Measurements from ENCODE around the gene CBLN3.
"Not testable (repeated sequence)": the region's sequence is repeated elsewhere in the genome, so short reads cannot be mapped to it uniquely, and the experiment has no call there.

CBLN3 gene

GRCh38 chr14:24394275-24394674, 35.2 kb downstream of the CBLN3 start:
- no peak overlapping the region for H3K27ac ChIP-seq (ENCODE audit: insufficient read depth, low read depth, low read length, poor library complexity, severe bottlenecking)
- H3K4me1 ChIP-seq (ENCODE audit: control insufficient read depth, insufficient read depth, low read length) = peaks cover 5% of the 10 kb centered on the region
- no peaks in the 10 kb centered on the region for H3K36me3 ChIP-seq (ENCODE audit: control insufficient read depth, insufficient read depth, low read length)
- WGBS, 2 experiments = 55 to 79% methylated on average over 2 to 3 of the region's 3 CpGs
- H3K9me3 ChIP-seq (ENCODE audit: control insufficient read depth, low read length) = no peaks in the 10 kb centered on the region
- no peak overlapping the region for H3K4me3 ChIP-seq (ENCODE audit: insufficient read depth, low read depth, low read length)
- H3K27me3 ChIP-seq (ENCODE audit: control insufficient read depth, insufficient read depth, low read length, poor library complexity, severe bottlenecking) = no peaks in the 10 kb centered on the region

- H3K36me3 ChIP-seq (ENCODE audit: control insufficient read depth, insufficient read depth, low read length) = no peaks in the 10 kb centered on the region
- H3K27me3 ChIP-seq (ENCODE audit: control insufficient read depth, insufficient read depth, low read length, poor library complexity, severe bottlenecking) = no peaks in the 10 kb centered on the region
- no peaks in the 10 kb centered on the region for H3K4me1 ChIP-seq (ENCODE audit: control insufficient read depth, insufficient read depth, low read length)
- H3K9me3 ChIP-seq (ENCODE audit: control insufficient read depth, low read length) = no peaks in the 10 kb centered on the region
- no peak overlapping the region for H3K27ac ChIP-seq (ENCODE audit: insufficient read depth, low read depth, low read length, poor library complexity, severe bottlenecking)
- H3K4me3 ChIP-seq (ENCODE audit: insufficient read depth, low read depth, low read length) = no peak overlapping the region
- WGBS, 2 experiments = 77 to 82% methylated on average over 8 of the region's 8 CpGs
Measured at GRCh38 chr14:24392325-24393091, 37.0 kb downstream of the CBLN3 start.

- Histone ChIP-seq H3K27me3 (ENCODE audit: control insufficient read depth, insufficient read depth, low read length, poor library complexity, severe bottlenecking) (no peaks in the 10 kb centered on the region), H3K4me1 (ENCODE audit: control insufficient read depth, insufficient read depth, low read length) (no peaks in the 10 kb centered on the region), H3K4me3 (ENCODE audit: insufficient read depth, low read depth, low read length) (no peak overlapping the region), H3K36me3 (ENCODE audit: control insufficient read depth, insufficient read depth, low read length) (no peaks in the 10 kb centered on the region), H3K27ac (ENCODE audit: insufficient read depth, low read depth, low read length, poor library complexity, severe bottlenecking) (no peak overlapping the region), H3K9me3 (ENCODE audit: control insufficient read depth, low read length) (no peaks in the 10 kb centered on the region)
- WGBS, 2 experiments = 91 to 94% methylated on average over 5 to 6 of the region's 6 CpGs
Measured at GRCh38 chr14:24390701-24391468, 38.6 kb downstream of the CBLN3 start.

DNA sequence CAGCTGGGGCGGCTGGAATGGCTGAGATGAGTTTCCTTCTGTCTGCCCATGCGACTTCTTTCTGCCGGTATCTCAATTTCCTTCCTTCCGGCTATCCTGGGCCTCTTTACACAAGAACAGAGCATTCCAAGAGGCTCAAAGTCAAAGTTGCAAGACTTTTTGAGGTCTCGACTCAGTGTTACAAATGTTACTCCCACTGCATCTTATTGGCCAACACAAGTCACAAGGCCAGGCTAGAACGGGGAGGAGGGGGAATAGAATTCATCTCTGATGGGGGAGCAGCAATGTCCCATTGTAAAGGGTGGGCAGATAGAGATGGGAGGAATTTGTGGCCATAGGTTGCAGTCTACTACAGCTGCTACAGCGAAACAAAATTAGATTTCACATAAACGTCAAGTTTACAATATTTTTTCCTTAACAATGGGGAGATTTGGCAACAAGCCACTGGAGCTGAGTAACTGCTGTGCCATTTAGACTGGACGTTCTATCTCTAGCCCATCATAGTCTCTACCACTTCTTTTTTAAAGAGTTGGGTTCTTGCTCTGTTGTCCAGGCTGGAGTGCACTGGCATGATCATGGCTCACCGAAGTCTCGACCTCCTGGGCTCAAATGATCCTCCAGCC, 40.1 kb downstream of the CBLN3 start:
- 78 to 82% methylated on average over 11 of the region's 11 CpGs for WGBS, 2 experiments
- no peak overlapping the region for H3K4me3 ChIP-seq (ENCODE audit: insufficient read depth, low read depth, low read length)
- H3K36me3 ChIP-seq (ENCODE audit: control insufficient read depth, insufficient read depth, low read length) = no peaks in the 10 kb centered on the region
- H3K27ac ChIP-seq (ENCODE audit: insufficient read depth, low read depth, low read length, poor library complexity, severe bottlenecking) = no peak overlapping the region
- no peaks in the 10 kb centered on the region for H3K4me1 ChIP-seq (ENCODE audit: control insufficient read depth, insufficient read depth, low read length)
- no peaks in the 10 kb centered on the region for H3K9me3 ChIP-seq (ENCODE audit: control insufficient read depth, low read length)
- no peaks in the 10 kb centered on the region for H3K27me3 ChIP-seq (ENCODE audit: control insufficient read depth, insufficient read depth, low read length, poor library complexity, severe bottlenecking)

- 85 to 94% methylated on average over 2 of the region's 2 CpGs for WGBS, 2 experiments
- Histone ChIP-seq H3K4me1 (ENCODE audit: control insufficient read depth, insufficient read depth, low read length) (no peaks in the 10 kb centered on the region), H3K36me3 (ENCODE audit: control insufficient read depth, insufficient read depth, low read length) (no peaks in the 10 kb centered on the region), H3K27ac (ENCODE audit: insufficient read depth, low read depth, low read length, poor library complexity, severe bottlenecking) (no peak overlapping the region), H3K9me3 (ENCODE audit: control insufficient read depth, low read length) (no peaks in the 10 kb centered on the region), H3K27me3 (ENCODE audit: control insufficient read depth, insufficient read depth, low read length, poor library complexity, severe bottlenecking) (no peaks in the 10 kb centered on the region), H3K4me3 (ENCODE audit: insufficient read depth, low read depth, low read length) (no peak overlapping the region)
Measured at GRCh38 chr14:24388474-24389179, 40.8 kb downstream of the CBLN3 start.

- H3K27ac ChIP-seq (ENCODE audit: insufficient read depth, low read depth, low read length, poor library complexity, severe bottlenecking) = not testable (repeated sequence)
Measured at GRCh38 chr14:24387579-24387978, 41.9 kb downstream of the CBLN3 start.

GRCh38 chr14:24387009-24387345, 42.5 kb downstream of the CBLN3 start:
- no peaks in the 10 kb centered on the region for H3K36me3 ChIP-seq (ENCODE audit: control insufficient read depth, insufficient read depth, low read length)
- H3K27ac ChIP-seq (ENCODE audit: insufficient read depth, low read depth, low read length, poor library complexity, severe bottlenecking) = no peak overlapping the region
- H3K4me1 ChIP-seq (ENCODE audit: control insufficient read depth, insufficient read depth, low read length) = no peaks in the 10 kb centered on the region
- H3K4me3 ChIP-seq (ENCODE audit: insufficient read depth, low read depth, low read length) = no peak overlapping the region
- 89% methylated on average over 2 of the region's 2 CpGs for WGBS, 2 experiments
- no peaks in the 10 kb centered on the region for H3K9me3 ChIP-seq (ENCODE audit: control insufficient read depth, low read length)
- no peaks in the 10 kb centered on the region for H3K27me3 ChIP-seq (ENCODE audit: control insufficient read depth, insufficient read depth, low read length, poor library complexity, severe bottlenecking)

More at GRCh38 chr14:24387579-24387978, 41.9 kb downstream of the CBLN3 start:
- 87 to 93% methylated on average over 5 of the region's 5 CpGs for WGBS, 2 experiments
- not testable (repeated sequence) for H3K4me3 ChIP-seq (ENCODE audit: insufficient read depth, low read depth, low read length); H3K27me3 ChIP-seq (ENCODE audit: control insufficient read depth, insufficient read depth, low read length, poor library complexity, severe bottlenecking); H3K36me3 ChIP-seq (ENCODE audit: control insufficient read depth, insufficient read depth, low read length); H3K9me3 ChIP-seq (ENCODE audit: control insufficient read depth, low read length); H3K4me1 ChIP-seq (ENCODE audit: control insufficient read depth, insufficient read depth, low read length)

DNA sequence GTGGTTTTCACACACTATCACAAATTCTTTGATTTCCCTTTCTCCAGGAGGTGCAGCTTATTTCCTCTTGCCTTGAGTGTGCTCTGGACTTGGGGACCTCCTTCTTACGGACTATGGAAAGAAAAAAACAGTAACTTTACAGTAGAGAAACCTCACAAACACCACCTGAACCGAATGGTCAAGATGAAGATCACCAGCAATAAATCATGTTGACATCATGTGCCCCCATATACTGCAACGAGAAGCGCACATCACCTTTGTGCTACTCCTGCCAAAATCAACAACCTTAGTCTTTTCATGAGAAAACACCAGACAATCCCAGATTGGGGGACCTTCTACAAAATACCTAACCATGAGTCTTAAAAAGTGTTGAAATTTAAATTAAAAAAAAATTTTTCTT, 43.9 kb downstream of the CBLN3 start:
- Histone ChIP-seq H3K27ac (ENCODE audit: insufficient read depth, low read depth, low read length, poor library complexity, severe bottlenecking) (no peak overlapping the region), H3K4me3 (ENCODE audit: insufficient read depth, low read depth, low read length) (no peak overlapping the region), H3K36me3 (ENCODE audit: control insufficient read depth, insufficient read depth, low read length) (no peaks in the 10 kb centered on the region), H3K27me3 (ENCODE audit: control insufficient read depth, insufficient read depth, low read length, poor library complexity, severe bottlenecking) (no peaks in the 10 kb centered on the region), H3K9me3 (ENCODE audit: control insufficient read depth, low read length) (no peaks in the 10 kb centered on the region), H3K4me1 (ENCODE audit: control insufficient read depth, insufficient read depth, low read length) (no peaks in the 10 kb centered on the region)
- 90 to 93% methylated on average over 4 of the region's 4 CpGs for WGBS, 2 experiments

DNA sequence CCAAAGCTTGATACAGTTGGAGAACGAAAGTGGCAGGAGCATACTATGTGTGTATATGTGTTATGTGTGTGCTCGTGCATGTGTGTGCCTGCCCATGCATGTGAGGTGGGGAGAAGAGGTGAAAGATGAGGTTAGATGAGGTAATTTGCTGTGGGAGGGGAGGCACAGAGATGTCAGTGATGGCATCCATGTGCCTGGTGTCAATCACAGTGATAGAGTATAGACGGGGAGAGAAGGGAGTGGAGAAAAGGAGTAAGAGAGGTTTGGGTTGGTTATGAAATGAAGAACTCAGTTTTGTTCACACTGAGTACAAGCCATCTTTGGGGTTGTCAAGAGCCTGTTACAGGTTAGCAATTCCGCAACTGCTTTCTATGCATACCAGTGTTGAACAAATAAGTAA, 45.3 kb downstream of the CBLN3 start:
- Histone ChIP-seq H3K27ac (ENCODE audit: insufficient read depth, low read depth, low read length, poor library complexity, severe bottlenecking) (no peak overlapping the region), H3K4me1 (ENCODE audit: control insufficient read depth, insufficient read depth, low read length) (peaks cover 3% of the 10 kb centered on the region), H3K9me3 (ENCODE audit: control insufficient read depth, low read length) (no peaks in the 10 kb centered on the region), H3K27me3 (ENCODE audit: control insufficient read depth, insufficient read depth, low read length, poor library complexity, severe bottlenecking) (no peaks in the 10 kb centered on the region), H3K36me3 (ENCODE audit: control insufficient read depth, insufficient read depth, low read length) (no peaks in the 10 kb centered on the region), H3K4me3 (ENCODE audit: insufficient read depth, low read depth, low read length) (no peak overlapping the region)
- WGBS, 2 experiments = 90 to 92% methylated on average over 4 of the region's 4 CpGs

- WGBS, 2 experiments = 92 to 93% methylated on average over 4 of the region's 4 CpGs
- H3K4me1 ChIP-seq (ENCODE audit: control insufficient read depth, insufficient read depth, low read length) = peaks cover 3% of the 10 kb centered on the region
- H3K4me3 ChIP-seq (ENCODE audit: insufficient read depth, low read depth, low read length) = no peak overlapping the region
- no peaks in the 10 kb centered on the region for H3K27me3 ChIP-seq (ENCODE audit: control insufficient read depth, insufficient read depth, low read length, poor library complexity, severe bottlenecking)
- no peaks in the 10 kb centered on the region for H3K9me3 ChIP-seq (ENCODE audit: control insufficient read depth, low read length)
- no peak overlapping the region for H3K27ac ChIP-seq (ENCODE audit: insufficient read depth, low read depth, low read length, poor library complexity, severe bottlenecking)
- H3K36me3 ChIP-seq (ENCODE audit: control insufficient read depth, insufficient read depth, low read length) = peaks cover 6% of the 10 kb centered on the region
Measured at GRCh38 chr14:24382064-24382371, 47.5 kb downstream of the CBLN3 start.
